Activated CD4-positive, alpha-beta T cell treated with anti-CD3 and anti-CD28 coated beads, Interleukin-2, amount 50 U/mL, for 48 hours (primary cell): ENCODE results near the gene ATXN1.

Experiments used
- DNase-seq, 2 experiments: peaks; one replicate each; pipeline ENCODE4 v3.0.0-alpha.2; 2020

The ATXN1 gene

DNA sequence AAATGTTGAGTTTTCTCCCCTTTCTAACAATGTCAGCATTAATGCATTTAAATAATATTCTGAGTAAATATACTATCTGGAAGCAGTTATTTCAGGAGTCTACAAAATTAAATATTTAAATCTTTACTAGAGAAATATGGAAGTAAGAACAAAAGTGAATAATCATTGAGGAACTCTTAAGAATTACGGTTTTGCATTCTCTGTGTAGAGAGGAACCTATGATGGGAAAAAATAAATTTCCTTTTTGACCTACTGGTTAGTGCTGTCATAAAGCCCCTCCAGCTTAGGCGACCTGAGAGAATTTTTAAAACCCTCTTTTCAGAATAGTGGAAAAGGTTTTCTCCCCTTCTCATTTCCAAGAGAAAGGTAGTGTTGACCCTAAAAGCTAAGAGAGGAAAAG is 64.8 kb downstream of the ATXN1 start:
- DNase-seq, result no peak

DNA sequence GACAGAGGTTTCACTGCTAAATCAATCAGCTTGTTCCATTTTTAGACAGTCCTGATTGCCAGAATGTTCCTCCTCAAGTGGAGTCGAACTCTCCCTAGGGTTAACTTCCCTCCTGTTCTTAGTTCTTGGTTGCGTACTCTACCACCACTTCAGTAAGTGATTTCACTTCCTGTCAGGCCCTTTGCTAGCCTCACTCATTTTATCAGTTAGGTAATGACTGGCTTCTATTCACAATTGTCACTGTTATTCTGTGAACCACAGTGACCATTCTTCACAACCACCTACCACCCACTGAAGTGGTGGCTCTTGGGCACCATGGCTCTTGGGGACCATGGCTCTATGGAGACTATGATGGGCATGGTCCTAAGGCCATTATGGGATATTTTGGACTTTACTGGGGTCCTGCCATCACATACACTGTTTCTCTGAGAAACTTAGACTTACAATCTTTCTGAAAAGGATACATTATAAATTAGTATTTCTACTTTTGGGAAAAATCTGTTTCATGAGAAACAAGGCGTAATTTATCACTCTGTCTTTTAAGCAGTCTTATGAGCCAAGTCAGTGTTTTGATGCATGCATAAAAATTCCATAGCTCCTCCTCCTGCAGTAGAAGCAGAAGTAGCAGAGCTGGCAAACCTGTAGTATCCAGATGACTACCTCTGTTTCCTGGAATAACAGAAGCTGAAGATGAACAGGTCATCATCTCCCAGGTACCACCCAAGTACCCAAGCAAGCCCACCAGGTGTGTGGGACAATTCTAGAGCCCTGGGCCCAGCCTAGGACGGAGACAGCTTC is 66.3 kb downstream of the ATXN1 start:
- no peak for DNase-seq

DNA sequence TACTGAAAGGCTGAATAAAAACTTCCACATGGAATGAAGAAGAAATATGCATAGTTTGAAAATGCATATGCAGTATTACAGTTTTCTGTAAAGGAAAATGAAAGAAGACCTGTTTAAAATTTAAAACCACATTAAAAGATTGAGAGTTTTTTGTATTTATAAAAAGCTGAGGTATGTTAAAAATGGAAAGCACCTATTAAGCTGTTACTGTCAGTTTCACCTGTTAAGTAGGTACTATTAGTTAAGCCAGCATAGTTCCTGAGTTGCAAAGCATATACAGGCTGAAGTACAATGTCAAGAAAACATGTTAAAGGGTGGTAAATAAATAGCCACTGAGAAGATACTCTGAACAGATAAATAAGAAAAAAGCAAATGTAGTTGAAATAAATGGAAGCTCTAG is 69.9 kb downstream of the ATXN1 start:
- DNase-seq, result no peak

DNA sequence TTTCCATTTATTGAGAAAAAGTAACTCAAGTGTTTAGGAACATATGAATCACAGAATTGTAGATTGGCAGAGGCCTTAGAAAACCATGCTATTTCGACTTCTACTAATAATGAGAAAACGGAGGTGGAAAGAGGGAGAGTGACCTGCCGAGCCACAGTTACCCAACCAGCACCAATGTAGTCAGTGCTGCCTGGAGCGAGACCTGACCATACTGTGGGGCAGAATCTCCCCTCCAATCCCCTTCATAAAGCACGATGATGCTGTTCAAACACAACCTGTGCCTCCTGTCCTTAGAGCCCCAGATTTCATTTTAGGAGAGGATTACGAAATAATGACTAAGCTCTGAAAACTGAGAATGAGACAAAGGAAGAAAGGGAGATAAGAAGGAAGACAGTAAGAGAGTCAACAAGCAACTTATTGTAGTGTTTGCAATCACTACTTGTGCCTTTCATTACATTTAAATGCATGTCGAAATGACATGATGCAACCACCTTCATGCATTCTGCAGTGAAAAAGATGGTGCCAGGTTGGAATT is 70.6 kb downstream of the ATXN1 start:
- peak; percentile 55 to 71 for DNase-seq

DNA sequence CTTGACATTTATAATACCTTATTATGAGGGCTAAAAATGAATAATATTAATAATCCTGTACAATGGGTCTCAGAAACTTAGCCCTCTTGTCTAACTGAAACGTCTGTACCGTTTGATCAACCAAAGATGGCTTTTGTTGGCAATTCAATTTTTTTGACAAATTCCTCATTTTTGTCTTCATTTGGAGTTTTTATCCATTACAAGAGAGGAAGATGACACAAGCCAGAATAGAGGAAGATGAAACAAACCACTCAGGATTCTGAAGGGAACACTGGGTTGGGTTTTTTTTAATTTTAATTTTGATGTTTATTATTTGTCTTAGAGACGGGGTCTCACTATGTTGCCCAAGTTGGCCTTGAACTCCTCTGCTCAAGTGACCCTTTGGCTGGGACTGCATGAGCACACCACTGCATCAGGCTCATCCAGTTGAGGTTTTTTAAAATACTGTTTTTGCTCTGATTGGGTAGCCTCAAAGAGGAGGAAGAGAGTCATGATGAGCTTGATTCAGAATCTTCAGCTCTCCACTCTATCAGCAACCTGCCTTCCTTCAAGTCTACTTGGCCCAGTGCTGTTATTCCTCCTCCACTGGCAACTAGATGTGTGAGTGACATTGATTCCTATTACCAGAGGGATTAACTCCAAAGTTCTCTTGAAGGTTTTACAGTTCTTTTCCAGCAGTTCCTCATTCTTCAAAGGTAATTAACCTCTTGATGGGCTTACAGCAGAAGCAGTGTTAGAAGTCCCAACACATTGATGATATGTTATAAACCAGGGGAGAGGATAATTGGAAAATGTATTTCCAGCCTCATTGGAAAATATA is 71.3 kb downstream of the ATXN1 start:
- DNase-seq, result no peak

DNA sequence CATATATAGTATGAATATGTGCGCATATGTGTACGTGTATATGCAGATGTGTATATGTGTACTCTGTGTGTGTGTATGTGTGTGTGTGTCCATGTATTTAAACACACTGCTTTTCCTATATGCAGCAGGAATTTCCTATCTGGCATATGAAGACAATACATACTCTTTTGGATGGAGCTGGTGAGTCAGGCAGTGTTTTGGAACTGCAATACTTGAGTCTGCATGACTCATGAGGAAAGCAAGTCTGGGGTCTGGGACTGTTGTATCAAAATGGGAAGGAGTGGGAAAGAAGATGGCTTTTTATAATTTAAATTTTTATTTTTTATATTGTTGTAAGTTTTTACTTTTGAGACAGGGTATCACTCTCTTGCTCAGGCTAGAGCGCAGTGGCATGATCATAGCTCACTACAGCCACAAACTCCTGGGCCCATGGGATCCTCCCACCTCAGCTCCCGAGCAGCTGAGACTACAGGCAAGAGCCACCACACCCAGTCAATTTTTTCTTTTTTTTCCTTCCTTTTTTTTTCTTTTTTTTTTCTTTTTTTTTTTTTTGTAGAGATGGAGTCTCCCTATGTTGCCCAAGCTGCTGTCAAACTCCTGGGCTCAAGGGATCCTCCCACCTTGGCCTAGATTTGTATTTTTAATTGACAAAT is 72.2 kb downstream of the ATXN1 start:
- no peak for DNase-seq

DNA sequence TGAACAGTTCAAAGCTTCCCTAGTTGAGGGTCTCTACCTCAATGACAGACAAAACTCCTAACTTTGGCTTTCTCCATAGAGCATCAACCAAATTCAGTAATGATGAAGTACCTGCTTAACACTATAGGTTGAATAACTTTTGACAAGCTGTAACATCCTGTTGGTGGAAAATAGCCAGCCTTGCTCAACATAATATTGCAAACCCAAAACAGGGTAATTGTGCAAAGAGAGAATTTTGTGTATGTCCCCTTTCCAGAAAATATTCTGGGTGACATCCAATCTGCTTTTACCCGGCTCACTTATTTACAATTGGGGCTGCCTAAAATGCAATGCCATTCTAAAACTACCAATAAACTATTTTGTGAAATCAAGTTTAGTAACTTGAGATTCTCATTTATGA is 72.8 kb downstream of the ATXN1 start:
- no peak for DNase-seq

DNA sequence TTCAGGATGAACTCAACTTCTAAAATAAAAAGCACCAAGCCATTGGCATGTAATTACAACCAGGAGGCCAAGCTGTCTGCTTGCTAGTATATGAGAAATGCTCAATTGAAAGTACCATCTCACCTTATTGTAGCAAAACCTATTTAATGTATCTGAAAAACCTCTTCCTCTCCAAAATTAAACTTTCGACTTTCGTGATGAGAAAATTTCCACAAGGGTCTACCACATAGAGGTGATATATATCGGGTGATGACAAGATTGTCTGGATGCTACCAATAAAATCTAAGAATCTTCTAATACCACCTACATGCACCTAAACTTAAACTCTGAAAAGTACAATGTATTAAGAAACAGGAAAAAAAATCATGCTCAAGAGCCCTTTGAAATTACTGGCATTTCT is 74.2 kb downstream of the ATXN1 start:
- DNase-seq, result no peak

DNA sequence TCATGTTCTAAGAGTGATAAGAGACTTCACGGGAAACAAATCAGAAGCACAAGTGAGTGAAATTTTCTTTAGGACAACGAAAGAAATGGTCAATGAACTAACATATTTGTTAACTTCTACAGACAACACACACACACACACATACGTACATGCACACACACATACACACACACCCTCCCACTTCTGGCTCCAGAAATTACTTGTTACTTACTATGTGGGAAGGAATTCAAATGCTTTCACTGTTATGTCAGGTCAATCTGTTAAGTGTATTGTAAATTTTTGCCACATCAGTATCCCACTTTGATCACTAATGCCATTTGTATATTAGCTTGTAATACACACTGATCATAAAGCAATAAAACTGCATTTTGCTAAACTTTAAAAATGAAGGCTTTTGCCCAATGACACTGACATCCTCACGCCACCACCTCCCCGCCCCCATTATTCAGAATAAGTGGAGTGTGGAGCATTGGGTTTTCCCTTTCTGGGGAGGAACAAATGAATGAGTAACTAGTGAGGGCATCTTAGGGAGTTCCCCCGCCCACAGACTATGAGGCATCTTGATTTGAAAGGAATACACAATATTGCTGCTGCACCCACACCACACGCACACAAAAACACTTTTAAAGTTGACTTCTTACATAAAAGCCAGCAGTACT is 76.2 kb downstream of the ATXN1 start:
- peak; percentile 89 to 94 for DNase-seq

DNA sequence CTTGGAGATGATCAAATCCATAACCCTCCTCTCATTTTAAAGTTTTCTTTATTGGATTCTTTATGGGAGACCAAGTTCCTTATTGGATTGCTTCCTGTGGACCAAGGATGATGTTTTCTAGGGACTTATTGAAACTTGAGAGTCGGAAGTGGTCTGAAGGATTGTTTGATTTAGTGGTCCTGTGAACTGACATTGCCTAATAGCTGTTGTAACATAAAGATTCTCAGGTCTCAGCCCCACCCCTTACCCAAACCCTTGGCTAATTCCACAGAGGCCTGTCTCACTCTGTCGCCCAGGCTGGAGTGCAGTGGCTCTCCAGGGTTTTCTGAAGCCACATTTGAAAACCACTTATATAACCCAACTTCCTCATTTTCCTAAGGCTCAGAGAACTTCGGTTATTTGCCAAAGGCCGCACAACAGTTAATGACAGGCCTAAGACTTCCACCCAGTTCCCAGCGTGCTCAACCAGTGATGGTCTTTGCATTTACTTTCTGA is 77.0 kb downstream of the ATXN1 start:
- no peak for DNase-seq

DNA sequence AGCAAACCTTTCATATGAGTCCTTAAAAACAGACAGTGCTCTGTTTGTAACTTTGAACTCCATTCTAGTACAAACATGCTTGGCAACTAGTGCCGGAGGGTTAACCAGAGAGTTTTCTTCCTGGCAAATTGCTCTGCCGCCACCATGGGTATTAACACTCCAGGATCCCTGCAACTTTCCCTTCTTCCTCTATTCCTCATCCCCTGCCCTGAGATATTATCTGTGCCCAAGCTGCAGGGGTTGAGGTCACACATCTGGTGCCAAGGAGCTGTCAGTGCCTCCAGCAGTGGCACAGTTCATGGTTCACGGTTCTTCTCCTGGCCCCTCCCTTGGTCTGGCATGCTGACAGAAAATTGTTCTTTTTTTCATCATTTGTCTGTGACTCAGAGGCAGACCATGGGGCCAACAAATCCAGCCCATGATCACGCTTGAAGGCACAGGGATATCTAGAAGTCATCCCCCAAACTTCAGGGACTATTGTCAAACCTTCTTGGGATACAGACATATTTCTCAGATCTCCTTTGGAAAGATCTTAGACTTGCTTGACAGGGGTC is 77.5 kb downstream of the ATXN1 start:
- peak; percentile 33 to 45 for DNase-seq

DNA sequence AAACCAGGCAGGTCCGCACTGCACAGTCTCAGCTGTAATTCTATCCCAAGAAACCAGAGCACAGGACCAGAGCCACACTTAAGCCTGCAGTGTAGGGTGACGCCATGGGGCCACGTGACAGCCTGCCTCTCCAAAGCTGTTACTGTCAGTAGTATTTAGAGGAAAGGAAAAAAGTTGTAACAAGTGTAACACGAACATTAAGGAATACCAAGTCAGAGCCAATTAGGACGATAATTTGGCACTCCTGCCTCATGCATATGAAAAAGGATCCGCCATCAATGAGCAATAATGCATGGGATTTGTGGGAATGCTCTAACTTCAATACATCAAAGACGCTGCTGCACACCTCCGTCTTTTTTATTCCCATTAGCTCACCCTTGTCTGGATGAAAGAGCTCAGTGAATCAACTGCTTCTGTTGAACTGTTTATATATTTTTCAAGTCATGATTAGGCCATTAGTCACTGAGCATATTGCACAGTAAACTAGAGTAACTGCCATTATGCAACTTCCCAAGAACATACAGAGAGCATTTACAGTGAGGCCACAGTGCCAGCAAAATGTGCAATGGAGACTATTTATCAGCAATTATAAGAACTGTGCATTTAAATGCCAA is 79.9 kb downstream of the ATXN1 start:
- no peak for DNase-seq

DNA sequence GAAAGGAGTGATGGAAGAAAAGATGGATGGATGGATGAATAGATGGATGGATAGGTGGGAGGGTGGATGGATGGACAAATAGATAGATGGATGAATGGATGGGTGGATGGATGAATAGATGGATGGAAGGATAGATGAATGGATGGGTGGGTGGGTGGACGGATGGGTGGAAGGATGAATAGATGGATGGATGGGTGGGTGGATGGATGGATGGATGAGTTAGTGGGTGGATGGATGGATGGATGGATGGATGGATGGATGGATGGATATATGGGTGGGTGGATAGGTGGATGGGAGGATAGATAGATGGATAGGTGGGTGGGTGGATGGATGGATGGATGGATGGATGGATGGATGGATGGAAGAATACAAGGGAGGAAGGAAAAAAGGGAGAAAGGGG is 82.2 kb downstream of the ATXN1 start:
- DNase-seq, result no peak

DNA sequence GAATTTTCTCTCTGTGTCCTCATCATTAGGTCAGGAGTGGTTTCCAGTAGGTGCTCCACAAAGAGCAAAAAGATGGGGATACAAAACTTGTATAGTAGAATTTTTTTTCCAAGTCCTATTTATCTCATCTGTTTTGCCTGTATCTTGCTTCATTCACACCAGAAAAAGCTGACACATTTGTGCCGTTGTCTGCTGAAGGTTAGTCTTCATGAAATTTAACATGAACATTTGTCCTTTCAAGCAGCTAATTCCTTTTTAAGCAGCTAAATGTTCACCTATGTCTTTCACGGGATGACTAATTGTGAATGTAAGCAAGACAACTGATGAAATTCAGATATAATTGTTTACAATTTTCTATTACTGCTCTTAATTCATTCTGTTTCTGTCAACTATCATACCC is 83.8 kb downstream of the ATXN1 start:
- DNase-seq, result no peak

DNA sequence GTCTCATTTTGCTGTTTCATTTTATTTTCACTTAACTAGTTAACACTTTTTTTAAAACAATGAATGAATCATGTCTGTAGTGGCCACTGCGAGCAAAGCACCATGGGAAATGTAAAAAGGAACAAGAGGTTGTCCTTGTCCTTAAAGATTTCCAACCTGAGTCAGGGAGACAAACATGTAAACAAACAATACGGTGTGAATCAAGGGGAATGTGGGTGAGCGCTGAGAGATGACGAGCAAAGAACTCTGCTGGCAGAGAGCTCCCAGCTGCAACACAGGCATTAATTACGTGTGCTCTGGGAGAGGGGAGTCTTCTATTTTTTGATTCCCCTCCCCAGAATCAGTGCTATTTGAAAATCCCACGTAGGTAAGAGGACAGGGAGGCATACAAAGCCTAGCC is 84.3 kb downstream of the ATXN1 start:
- DNase-seq, result no peak

DNA sequence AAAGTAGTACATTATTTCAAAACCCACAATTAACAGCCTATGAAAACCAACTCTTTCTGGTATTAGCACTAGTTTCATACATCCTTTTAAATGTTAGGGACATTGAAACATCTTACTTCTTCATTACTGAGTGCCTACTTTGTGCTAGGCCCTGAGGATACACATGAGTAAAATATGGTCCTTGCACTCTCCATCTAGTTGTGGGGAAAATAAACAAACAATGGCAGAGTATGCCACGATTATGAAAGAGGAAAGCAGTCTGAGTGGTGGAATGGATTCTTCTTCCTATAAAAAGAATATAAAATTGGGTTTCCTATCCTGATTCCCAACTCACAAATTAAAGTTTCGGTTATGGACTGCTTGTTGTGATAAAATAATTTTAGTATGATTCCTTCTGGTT is 84.9 kb downstream of the ATXN1 start:
- no peak for DNase-seq

DNA sequence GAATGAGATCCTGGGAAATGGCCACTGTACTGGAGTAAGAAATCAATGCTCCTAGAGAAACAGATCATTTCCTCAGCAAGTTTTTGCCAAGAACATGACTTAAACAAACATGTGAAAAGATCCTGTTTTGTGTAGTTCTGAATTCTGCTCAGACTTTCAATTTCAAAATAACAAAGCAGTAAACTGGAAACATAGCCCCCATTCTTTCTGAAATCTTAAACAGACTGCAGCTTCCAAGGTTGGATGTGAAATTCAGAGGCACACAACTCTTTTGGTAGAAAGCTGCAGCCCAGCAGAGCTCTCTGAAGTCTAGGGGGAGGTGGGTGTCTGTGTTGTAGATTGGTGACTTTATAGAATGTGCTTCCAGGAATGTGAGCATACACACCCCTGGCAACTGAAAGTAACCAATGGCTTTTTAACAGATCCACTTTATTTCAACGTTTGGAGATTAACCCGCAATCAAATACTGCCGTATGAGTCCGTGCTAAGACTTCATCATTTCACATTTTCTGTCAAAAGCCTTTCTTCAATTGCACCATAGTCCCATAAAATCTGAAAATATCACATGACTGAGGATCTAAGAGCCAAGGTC is 86.4 kb downstream of the ATXN1 start:
- DNase-seq, result no peak

DNA sequence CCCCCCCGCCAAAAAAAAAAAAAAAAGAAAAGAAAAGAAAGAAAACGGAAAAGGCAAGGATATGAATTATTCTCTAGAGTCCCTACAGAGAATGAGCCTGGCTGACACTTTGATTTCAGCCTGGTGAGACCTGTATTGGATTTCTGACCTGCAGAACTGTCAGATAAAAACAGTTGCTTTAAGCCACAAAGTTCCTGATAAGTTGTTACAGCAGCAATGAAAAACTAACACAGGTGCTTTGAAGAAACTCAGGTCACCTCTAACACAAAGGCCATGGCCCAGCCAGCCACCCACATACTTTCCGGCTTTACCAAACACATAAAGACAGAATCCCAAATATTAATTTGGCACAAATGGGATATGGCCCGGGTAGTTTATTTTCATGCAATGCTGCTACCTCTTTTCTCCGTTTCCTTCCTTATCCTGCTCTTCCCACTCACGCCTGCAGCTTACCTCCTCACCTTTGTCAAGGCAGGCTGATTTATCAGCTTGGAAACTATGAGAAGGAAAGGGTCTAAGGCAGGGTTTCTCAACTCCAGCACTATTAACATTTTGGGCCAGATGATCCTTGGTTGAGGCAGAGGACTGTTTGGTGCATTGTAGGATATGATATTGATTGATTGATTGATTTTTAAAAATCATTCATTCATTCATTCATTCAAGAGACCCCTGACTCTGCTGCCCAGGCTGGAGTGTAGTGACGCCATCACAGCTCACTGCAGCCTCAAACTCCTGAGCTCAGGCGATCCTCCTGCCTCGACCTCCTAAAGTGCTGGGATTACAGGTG is 88.1 kb downstream of the ATXN1 start:
- no peak for DNase-seq

DNA sequence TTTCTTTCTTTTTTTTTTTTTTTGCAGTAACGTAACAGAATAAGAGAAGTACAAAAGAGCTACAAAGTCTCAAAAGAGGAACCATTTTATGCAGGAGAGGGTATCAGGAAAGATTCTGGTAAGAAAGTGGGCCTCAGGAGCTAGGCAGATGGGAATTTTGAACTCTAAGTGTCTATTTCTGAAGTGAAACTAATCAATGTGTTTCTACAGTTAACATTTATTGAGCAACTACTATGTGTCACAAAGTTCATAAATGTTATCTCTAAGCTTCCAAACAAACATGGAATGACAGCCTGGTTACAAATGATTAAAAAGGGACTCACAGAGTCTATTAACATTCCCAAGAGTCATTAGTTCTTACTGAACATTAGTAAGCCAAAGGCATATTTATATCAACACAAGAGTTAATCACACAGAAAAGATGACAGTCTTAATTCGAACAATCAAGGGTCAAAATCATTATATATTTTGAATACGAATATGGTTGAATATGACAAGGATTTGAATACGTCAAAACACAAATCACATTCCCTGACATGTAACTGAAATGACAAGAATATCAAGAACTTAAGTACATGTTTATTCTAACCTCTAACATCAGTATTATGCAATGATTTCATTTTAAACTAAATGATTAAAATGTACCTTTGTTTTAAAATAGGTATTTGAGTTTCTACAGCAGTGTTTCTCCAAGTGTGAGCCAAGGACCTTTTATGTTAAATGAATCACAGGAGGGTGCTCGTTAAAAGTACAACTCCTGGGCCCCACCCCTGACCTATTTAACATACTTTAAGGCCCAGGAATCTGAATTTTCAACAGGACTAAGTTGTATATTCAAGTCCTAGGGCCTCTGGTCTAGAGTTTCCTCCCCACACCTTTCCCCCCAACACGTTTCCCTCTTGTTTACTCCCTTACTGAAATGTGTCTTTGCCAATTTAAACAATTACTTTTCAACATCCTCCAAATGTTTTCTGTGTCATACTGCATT is 89.7 kb downstream of the ATXN1 start:
- no peak for DNase-seq
